Inferior parietal cortex (tissue), 1 donor: ENCODE results near the gene SUPT5H.

Source experiments
- DNase-seq: peaks from one replicate; pipeline ENCODE4 v3.0.0-alpha.2; 2016; ENCODE audit errors: extremely low spot score

The SUPT5H gene

GRCh38 chr19:39445196-39446111, at the start of gene SUPT5H:
TSS of gene SUPT5H (plus strand) at chr19:39445582. CDS start at chr19:39445891, 309 bp downstream.
- DNase-seq, result peak; percentile 98

GRCh38 chr19:39397360-39398296, 47.8 kb upstream of the SUPT5H start:
- peak; percentile 81 for DNase-seq

DNA sequence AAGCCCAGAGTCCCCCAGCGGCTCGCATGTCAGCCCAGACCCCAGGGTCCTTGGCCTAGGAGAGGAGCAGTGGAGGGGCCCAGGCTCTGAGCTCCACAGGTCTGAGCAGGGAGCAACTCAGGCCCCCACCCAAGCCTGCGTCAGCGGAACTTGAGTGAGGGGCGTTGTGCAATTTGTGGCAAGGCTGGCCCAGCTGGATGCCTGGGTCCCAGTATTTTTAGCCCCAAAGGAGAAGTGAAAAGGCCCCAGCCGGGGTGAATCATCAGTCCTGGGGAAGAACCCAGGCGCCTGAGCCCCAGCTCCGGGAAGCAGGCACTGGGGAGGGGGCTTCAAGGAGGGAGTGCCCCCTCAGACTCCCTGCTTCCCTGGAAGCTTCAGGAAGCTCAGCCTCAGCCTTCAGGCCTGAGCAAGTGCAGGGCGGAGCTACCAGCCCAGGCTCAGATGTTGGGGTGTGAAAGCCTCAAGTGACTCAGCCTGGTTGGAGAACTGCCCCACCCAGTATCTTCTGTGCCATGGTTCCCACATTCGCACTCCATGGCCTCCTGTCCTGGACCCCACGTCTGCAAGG, 47.0 kb upstream of the SUPT5H start:
- no peak for DNase-seq

DNA sequence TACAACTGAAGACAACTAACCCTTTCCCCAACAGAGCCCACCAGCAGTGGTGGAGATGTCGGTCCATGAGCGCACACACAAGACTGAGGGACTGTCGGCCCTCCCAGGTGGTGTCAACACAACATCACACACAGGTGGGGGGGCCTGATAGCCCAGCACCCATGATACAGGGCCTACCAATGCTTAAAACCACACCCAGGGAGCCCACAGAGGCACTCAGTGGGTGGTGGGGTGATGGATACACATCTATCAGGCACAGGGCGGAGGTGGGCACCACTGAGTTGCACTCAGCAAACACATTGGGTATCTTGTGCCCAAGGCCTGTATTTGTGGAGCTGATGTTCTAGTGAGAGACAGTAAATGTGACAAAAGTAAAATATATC, 45.7 kb upstream of the SUPT5H start:
- DNase-seq, result no peak

GRCh38 chr19:39400061-39400460, 45.3 kb upstream of the SUPT5H start:
- DNase-seq, result no peak

DNA sequence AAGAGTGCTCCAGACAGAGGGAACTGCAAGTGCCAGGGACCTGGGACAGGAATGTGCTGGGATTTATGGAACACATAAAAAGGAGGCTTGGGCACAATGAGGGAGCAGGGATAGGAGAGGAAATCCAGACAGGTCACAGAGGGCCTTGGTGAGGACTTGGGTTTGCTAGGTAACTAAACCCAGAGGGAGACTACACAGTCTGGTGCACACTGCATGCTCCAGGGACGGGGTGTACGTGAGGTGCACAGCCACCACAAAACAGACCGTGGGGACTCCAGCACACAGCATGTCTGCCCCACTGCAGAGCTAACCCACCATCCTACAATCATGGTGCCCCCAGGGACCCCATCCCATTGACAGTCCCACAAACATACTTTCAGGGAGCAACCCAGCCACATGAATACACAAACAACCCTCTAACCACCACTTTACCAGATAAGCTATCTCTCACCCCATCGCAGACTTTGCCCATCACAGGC, 44.3 kb upstream of the SUPT5H start:
- DNase-seq, result no peak

DNA sequence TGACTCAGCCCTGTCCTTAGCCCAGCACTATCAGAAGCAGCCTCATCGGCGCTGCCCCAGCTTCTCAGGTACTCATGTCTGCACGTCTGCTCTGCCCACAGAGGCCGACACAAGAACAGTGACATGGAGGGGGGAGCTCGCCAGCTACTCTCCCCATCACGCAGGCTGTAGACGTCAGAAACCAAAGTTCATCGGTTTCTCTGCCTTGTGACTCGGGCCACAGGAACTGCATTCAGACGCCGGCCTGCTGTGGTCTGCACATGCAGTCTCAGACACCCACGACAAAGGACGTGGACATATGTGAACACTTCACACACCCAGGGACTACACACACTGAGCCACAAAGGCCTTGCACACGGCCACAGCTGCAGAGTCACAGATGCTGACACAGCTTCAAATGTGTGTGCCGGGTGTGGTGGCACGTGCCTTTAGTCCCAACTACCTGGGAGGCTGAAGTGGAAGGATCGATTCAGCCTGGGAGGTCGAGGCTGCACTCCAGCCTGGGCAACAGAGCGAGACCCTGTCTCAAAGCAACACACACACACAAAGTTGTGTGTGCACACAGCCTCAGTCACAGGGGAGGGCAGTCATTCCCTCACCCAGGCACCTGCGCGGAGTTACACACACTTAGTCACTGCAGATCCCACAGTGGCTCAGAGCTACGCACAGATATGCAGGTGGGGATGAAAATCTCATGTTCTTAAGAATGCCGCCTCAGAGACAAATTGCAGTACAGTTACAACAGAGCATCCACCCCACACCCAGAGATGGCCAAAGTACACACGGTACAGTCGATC, 43.6 kb upstream of the SUPT5H start:
- no peak for DNase-seq

DNA sequence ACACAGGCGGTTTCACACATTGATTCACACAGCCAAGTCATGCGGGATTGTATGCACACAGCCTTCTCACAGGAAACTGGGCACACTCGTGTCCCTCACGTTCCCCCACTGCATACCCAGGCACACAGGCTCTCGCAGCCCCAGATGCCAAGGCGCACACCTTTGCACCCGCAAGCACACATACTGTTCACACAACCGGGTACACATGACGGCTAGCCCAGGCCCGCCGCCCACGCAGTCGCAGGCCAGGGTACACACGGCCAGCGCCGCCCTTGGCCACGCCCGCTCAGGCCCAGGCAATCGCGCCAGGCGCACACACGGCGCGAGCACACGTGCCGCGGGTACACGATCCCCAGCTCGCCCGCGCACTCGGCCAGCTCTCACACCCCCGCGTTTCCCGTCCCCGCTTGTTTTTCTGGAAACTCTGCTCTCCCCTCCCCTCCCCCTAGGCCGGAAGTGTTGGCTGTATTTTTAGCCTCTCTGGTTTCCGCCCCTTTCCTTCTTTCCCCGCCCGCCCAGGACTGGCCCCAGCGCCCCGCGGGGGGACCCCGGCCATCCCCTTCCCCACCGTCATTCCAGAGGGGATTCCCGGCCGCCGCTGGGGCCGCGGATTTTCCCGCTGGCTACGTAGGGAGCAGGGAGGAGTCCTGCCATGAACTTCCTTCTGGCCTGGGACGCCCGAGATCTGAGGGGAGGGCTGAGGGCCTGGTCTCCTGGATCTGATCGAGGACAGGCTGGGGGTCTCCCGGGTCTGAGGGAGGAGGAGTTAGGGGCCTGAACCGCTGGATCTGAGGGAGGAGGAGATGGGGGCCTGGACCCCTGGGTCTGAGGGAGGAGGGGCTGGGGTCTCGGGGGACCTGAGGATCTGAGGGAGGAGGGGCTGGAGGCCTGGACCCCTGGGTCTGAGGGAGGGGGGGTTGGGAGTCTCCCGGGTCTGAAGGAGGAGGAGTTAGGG, 42.8 kb upstream of the SUPT5H start:
- DNase-seq, result peak; percentile 48

GRCh38 chr19:39403331-39404312, 41.8 kb upstream of the SUPT5H start:
- no peak for DNase-seq

GRCh38 chr19:39405261-39405957, 40.0 kb upstream of the SUPT5H start:
- DNase-seq, result no peak

DNA sequence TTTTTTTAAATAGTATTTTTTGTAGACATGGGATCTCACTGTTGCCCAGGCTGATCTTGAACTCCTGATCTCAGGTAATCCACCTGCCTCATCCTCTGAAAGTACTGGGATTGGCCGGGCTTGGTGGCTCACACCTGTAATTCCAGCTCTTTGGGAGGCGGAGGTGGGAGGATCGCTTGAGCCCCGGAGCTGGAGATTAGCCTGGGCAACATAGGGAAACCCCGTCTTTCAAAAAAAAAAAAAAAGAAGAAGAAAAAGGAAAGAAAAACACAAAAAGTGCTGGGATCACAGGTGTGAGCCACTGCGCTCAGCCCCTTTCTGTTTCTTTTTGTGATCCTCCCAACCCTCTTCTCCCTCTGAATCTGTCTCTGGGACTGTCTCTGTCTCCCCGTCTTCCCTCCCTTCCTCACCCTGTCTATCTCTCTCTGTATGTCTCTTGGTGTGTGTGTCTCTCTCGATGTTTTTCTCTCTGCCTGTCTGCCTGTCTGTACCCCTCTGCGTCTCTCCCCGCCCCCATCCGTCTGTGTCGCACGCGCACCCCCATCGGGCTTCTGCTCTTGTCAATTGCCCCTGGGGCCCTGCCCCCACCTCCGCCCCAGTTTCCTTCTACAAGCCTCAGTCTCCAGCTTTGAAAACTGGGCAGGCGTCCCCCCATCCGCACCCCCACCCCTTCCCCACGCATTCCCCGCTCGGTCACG, 39.3 kb upstream of the SUPT5H start:
- DNase-seq, result no peak

DNA sequence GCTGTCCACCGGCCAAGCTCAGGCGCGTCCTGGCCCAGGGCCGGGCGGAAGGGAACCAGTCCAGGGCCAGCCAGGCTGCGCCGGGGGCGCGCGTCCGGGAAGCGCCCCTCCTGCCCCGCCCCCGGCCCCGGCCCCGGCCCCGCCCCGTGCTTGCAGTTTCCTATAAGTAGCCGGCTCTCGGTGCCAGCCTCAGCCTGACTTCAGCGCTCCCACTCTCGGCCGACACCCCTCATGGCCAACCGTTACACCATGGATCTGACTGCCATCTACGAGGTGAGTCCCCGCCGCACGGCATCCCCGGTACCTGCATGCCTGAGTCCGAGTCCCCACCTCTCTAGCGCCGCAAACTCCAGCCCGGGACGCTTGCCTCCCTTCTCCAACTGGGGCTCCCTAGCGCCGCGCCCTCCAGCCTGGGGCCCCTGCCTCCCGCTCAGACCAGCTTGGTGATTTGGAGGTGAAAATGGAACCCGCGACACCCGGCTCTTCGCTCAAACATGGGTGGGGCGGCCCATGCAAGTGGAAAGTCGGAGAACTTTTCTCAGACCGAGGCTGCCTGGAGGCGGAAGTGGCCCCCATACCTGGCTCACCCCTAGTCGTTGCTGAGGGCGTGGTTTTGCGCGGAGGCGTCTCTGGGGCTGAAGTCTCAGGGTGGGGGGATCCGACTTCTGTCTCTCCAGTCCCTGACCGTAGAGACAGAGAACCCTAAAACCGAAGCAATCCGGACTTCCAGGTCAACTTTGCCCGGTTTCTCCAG, 38.5 kb upstream of the SUPT5H start, which contains the start of gene ZFP36:
Gene ZFP36 (plus strand): TSS at position 192 of the 754 bp plus-strand sequence. CDS start 58 bp downstream, at position 250.
- DNase-seq, result peak; percentile 53

GRCh38 chr19:39407410-39407659, 38.0 kb upstream of the SUPT5H start:
- DNase-seq, result no peak

DNA sequence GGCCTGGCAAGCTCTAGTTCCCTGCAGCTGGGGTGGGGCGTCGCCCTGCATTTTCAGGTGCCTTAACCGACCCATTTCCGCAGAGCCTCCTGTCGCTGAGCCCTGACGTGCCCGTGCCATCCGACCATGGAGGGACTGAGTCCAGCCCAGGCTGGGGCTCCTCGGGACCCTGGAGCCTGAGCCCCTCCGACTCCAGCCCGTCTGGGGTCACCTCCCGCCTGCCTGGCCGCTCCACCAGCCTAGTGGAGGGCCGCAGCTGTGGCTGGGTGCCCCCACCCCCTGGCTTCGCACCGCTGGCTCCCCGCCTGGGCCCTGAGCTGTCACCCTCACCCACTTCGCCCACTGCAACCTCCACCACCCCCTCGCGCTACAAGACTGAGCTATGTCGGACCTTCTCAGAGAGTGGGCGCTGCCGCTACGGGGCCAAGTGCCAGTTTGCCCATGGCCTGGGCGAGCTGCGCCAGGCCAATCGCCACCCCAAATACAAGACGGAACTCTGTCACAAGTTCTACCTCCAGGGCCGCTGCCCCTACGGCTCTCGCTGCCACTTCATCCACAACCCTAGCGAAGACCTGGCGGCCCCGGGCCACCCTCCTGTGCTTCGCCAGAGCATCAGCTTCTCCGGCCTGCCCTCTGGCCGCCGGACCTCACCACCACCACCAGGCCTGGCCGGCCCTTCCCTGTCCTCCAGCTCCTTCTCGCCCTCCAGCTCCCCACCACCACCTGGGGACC, 37.6 kb upstream of the SUPT5H start:
- no peak for DNase-seq

GRCh38 chr19:39408392-39409207, 36.8 kb upstream of the SUPT5H start:
- no peak for DNase-seq
